NCI-H2171 (cell line): ENCODE measurements around the gene SLC16A11.

Experiments
- DNase-seq: peaks from one replicate; lab custom pipeline; 2025; lab: John Stamatoyannopoulos, UW

The SLC16A11 gene

GRCh38 chr17:7025245-7025644 lies 18.6 kb downstream of the SLC16A11 start:
- DNase-seq, result no peak

GRCh38 chr17:7024402-7024785 lies 19.5 kb downstream of the SLC16A11 start:
- DNase-seq, result no peak

GRCh38 chr17:7023576-7024401 lies 20.1 kb downstream of the SLC16A11 start:
- DNase-seq, result no peak

- no peak for DNase-seq
Measured at GRCh38 chr17:7022781-7023571, 20.9 kb downstream of the SLC16A11 start, which contains the start of gene BCL6B. BCL6B (plus strand) TSS chr17:7023050; CDS start chr17:7023672, 622 bp downstream.

- DNase-seq, result peak; percentile 41
Measured at GRCh38 chr17:7021993-7022778, 21.7 kb downstream of the SLC16A11 start.

- DNase-seq, result no peak
Measured at GRCh38 chr17:7020894-7021664, 22.8 kb downstream of the SLC16A11 start.

GRCh38 chr17:7019839-7020519 lies 23.9 kb downstream of the SLC16A11 start:
- peak; percentile 30 for DNase-seq

GRCh38 chr17:7019367-7019766 lies 24.5 kb downstream of the SLC16A11 start:
- no peak for DNase-seq

GRCh38 chr17:7018331-7018964 lies 25.4 kb downstream of the SLC16A11 start:
- DNase-seq, result no peak

GRCh38 chr17:7017827-7018200 lies 26.1 kb downstream of the SLC16A11 start:
- no peak for DNase-seq

- DNase-seq, result no peak
Measured at GRCh38 chr17:7016886-7017826, 26.7 kb downstream of the SLC16A11 start.

GRCh38 chr17:7016418-7016817 lies 27.5 kb downstream of the SLC16A11 start:
- DNase-seq, result no peak

- no peak for DNase-seq
Measured at GRCh38 chr17:7014995-7015958, 28.6 kb downstream of the SLC16A11 start.

GRCh38 chr17:7014261-7014994 lies 29.5 kb downstream of the SLC16A11 start:
- peak; percentile 96 for DNase-seq

GRCh38 chr17:7011942-7012254 lies 32.0 kb downstream of the SLC16A11 start:
- no peak for DNase-seq

- DNase-seq, result no peak
Measured at GRCh38 chr17:7011415-7011814, 32.5 kb downstream of the SLC16A11 start.

- DNase-seq, result no peak
Measured at GRCh38 chr17:7010523-7010922, 33.4 kb downstream of the SLC16A11 start.

GRCh38 chr17:7007143-7007542 lies 36.7 kb downstream of the SLC16A11 start:
- no peak for DNase-seq
